Gastrocnemius medialis (tissue), 4 donors: ENCODE results near the gene CLDN18. TPM values are rescaled to one million over a fixed set of nuclear protein-coding genes. Genes with fewer than 3 reads are reported as not detected.

ENCODE experiments used
- ATAC-seq, 2 donors: fragments of 150-250 bp; one replicate each; pipeline ENCODE4 v1.9.1; 2016
- DNase-seq, 2 donors: peaks; one replicate each; pipeline ENCODE4 v3.0.0-alpha.2; 2019
- H3K27ac ChIP-seq, 4 donors: fragments of 200-600 bp; sonication (generic); 1 replicate in 1 of 4; 2 replicates in 3 of 4; pipeline ENCODE4 v1.5.1; 2016 to 2018; ENCODE audit warnings: mild to moderate bottlenecking in 2 of 4, moderate library complexity in 1 of 4
- H3K27me3 ChIP-seq, 3 donors: fragments of 200-600 bp; sonication (generic) in 2 of 3; 1 replicate in 1 of 3; 2 replicates in 2 of 3; pipeline versions ENCODE4 v1.5.1 to v1.6.0; 2016 to 2019; ENCODE audit warnings: mild to moderate bottlenecking in 1 of 3, moderate library complexity in 1 of 3
- H3K36me3 ChIP-seq, 2 donors: fragments of 200-600 bp; sonication (generic) in 1 of 2; one replicate each; pipeline ENCODE4 v1.5.1; 2017 to 2018
- H3K4me1 ChIP-seq, 2 donors: fragments of 200-600 bp; sonication (generic) in 1 of 2; one replicate each; pipeline ENCODE4 v1.5.1; 2016 to 2017; ENCODE audit warnings: mild to moderate bottlenecking in 2 of 2
- H3K4me3 ChIP-seq, 4 donors: fragments of 200-600 bp; sonication (generic) in 3 of 4; 1 replicate in 1 of 4; 2 replicates in 3 of 4; pipeline ENCODE4 v1.5.1; 2016 to 2019; ENCODE audit warnings: mild to moderate bottlenecking in 2 of 4
- H3K9me3 ChIP-seq, 3 donors: fragments of 200-600 bp; sonication (generic) in 2 of 3; 1 replicate in 1 of 3; 2 replicates in 2 of 3; pipeline ENCODE4 v1.5.1; 2016 to 2019
- CTCF ChIP-seq, 5 experiments: fragments of 450-650 bp in 3 of 5; fragments of 200-600 bp in 2 of 5; sonication (generic) in 2 of 5; IDR thresholded peaks in 4 of 5; conservative IDR thresholded peaks in 1 of 5; 1 replicate in 4 of 5; 2 replicates in 1 of 5; pipeline ENCODE4 v1.5.1; 2016 to 2019; ENCODE audit warnings: antibody characterized with exemption in 5 of 5, mild to moderate bottlenecking in 3 of 5, moderate library complexity in 3 of 5
- POLR2A ChIP-seq, 2 donors: fragments of 450-650 bp; IDR thresholded peaks; one replicate each; pipeline ENCODE4 v1.6.1; 2017; ENCODE audit warnings: antibody characterized with exemption in 2 of 2, mild to moderate bottlenecking in 2 of 2, moderate library complexity in 2 of 2
- in situ Hi-C, 4 donors: fragments of 200-750 bp; cut with MboI; loops; one replicate each; pipeline versions ENCODE4 v1.15.0 to v1.8.0; 2017; ENCODE audit warnings: low sequenced_read_pairs in 4 of 4
- intact Hi-C: fragments of 100-400 bp; cut with DNase I; formaldehyde crosslinking; loops from one replicate; pipeline ENCODE4 v1.15.1; 2023; ENCODE audit warnings: low total_unique reads
- total RNA-seq, 4 donors: library from RNA; depleted of rRNA; stranded (reverse); fragments of >200 nt; gene quantifications; one replicate each; pipeline versions ENCODE4 v1.1.0 to v1.2.3, GENCODE V29; 2016

The CLDN18 gene
- not detected for total RNA-seq

GRCh38 chr3:138009476-138010272 is at the start of gene CLDN18:
CLDN18 (plus strand) TSS chr3:138010165; CDS start chr3:138010226, 61 bp downstream.
- H3K9me3 ChIP-seq: no peaks in the 10 kb centered on the region
- no peak within 1 kb of the TSS for H3K4me3 ChIP-seq
- H3K4me1 ChIP-seq: no peaks in the 10 kb centered on the region
- intact Hi-C loops: no loop called here
- no peak for ATAC-seq
- H3K36me3 ChIP-seq: no peaks in the 10 kb centered on the region
- no peak for DNase-seq
- H3K27ac ChIP-seq: no peak within 1 kb of the TSS
- no peaks in the 10 kb centered on the region for H3K27me3 ChIP-seq
- in situ Hi-C loops: no loop called here
- no peak for TF ChIP-seq POLR2A (IDR thresholded peaks at IDR 0.05)
- TF ChIP-seq CTCF (IDR thresholded peaks at IDR 0.05 in 4 of 5, conservative IDR thresholded peaks at IDR 0.05 in 1 of 5): no peak

- no peak for DNase-seq
- intact Hi-C loops (no loop called here), in situ Hi-C loops (loop anchor here in 2 of 4 donors (25.0 kb wide), 1 partner anchor 850 kb away; no protein-coding TSS in a partner anchor)
- TF ChIP-seq POLR2A (IDR thresholded peaks at IDR 0.05) (no peak), CTCF (IDR thresholded peaks at IDR 0.05 in 4 of 5, conservative IDR thresholded peaks at IDR 0.05 in 1 of 5) (no peak)
- Histone ChIP-seq H3K27me3 (no peaks in the 10 kb centered on the region), H3K9me3 (no peaks in the 10 kb centered on the region), H3K4me1 (no peaks in the 10 kb centered on the region), H3K36me3 (no peaks in the 10 kb centered on the region), H3K27ac (no peak overlapping the region), H3K4me3 (no peak overlapping the region)
- ATAC-seq: no peak
Observed at GRCh38 chr3:137962251-137962650, 47.7 kb upstream of the CLDN18 start.

DNA sequence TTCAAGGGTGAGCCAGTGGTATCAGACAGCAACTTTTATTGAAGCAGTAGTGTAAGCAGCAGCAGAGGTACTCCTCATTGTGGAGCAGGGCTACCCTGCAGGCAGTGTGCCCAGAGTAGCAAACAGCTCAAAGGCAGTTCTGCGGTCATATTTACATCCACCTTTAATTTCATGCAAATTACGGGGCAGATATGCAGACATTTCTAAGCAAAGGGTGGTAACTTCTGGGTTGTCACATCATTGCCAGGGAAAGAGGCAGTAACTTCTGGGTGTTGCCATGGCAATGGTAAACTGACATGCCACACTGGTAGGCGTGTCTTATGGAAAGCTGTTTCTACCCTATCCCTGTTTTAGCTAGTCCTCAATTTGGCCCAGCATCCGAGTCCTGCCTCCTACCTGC is 46.5 kb upstream of the CLDN18 start:
- H3K4me1 ChIP-seq: no peaks in the 10 kb centered on the region
- DNase-seq (no peak), ATAC-seq (no peak)
- H3K9me3 ChIP-seq: no peaks in the 10 kb centered on the region
- no peaks in the 10 kb centered on the region for H3K27me3 ChIP-seq
- H3K4me3 ChIP-seq: no peak overlapping the region
- no peaks in the 10 kb centered on the region for H3K36me3 ChIP-seq
- TF ChIP-seq POLR2A (IDR thresholded peaks at IDR 0.05): no peak
- no peak for TF ChIP-seq CTCF (IDR thresholded peaks at IDR 0.05 in 4 of 5, conservative IDR thresholded peaks at IDR 0.05 in 1 of 5)
- intact Hi-C loops: no loop called here
- H3K27ac ChIP-seq: no peak overlapping the region
- in situ Hi-C loops: loop anchor here in 2 of 4 donors (25.0 kb wide), 1 partner anchor 851 kb away; no protein-coding TSS in a partner anchor

- Histone ChIP-seq H3K4me3 (no peak overlapping the region), H3K27me3 (no peaks in the 10 kb centered on the region), H3K27ac (no peak overlapping the region), H3K9me3 (no peaks in the 10 kb centered on the region), H3K36me3 (no peaks in the 10 kb centered on the region), H3K4me1 (no peaks in the 10 kb centered on the region)
- ATAC-seq (peak in 1 of 2 donors; percentile 58), DNase-seq (peak; percentile 5 to 33)
- in situ Hi-C loops (loop anchor here in 2 of 4 donors (25.0 kb wide), 1 partner anchor 859 kb away; no protein-coding TSS in a partner anchor), intact Hi-C loops (no loop called here)
- TF ChIP-seq POLR2A (IDR thresholded peaks at IDR 0.05) (no peak), CTCF (IDR thresholded peaks at IDR 0.05 in 4 of 5, conservative IDR thresholded peaks at IDR 0.05 in 1 of 5) (peak; percentile 19 to 66 (median 42))
Observed at GRCh38 chr3:137970914-137971831, 38.8 kb upstream of the CLDN18 start.
